Spleen (tissue), 7 donors: ENCODE measurements around the gene BCL11B.

Source experiments
- CTCF ChIP-seq, 11 experiments: fragments of 200-600 bp in 7 of 11; fragments of 450-650 bp in 4 of 11; sonication (generic) in 4 of 11; IDR thresholded peaks in 8 of 11; conservative IDR thresholded peaks in 3 of 11; 1 replicate in 7 of 11; 2 replicates in 4 of 11; pipeline versions ENCODE4 v1.4.0 to v1.8.0; 2016 to 2021; ENCODE audit warnings: antibody characterized with exemption in 11 of 11, inconsistent platforms in 4 of 11, mild to moderate bottlenecking in 1 of 11
- POLR2A ChIP-seq, 3 donors: fragments of 450-650 bp; IDR thresholded peaks; one replicate each; pipeline ENCODE4 v1.5.1; 2017; ENCODE audit warnings: antibody characterized with exemption in 3 of 3, mild to moderate bottlenecking in 1 of 3
- POLR2AphosphoS5 ChIP-seq, 3 donors: sonication (generic); formaldehyde crosslinking; IDR thresholded peaks; one replicate each; pipeline ENCODE4 v1.5.1; 2017; ENCODE audit warnings: antibody characterized with exemption in 3 of 3
- donor health status: DM: no; HTN: no; CAD: no; lungs with moderate emphysema.
- donor health status: DM: no; HTN: no; CAD: no.
- donor health status: DM: no; HTN: no; CAD: no.

DNA sequence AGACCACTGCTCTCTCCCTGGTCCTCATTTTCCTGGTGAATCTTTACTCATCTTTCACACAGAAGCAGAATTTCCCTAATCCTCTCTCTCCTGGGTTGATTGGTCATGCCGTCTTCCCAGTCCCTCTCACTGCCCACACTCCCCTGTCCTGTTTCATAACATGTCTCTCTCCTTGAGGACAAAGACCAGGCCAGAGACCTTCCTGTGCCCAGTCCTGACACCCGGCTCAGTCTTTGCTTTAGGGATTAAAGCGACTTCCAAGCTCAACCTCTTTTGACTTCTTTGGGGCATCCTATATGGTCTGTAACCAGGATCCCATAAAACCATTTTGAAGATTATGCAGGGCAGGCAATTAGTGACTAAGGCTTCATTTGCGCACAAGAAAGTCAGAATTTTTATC lies 105.5 kb downstream of the BCL11B start:
- TF ChIP-seq CTCF (IDR thresholded peaks at IDR 0.05 in 8 of 11, conservative IDR thresholded peaks at IDR 0.05 in 3 of 11) (no peak), POLR2A (IDR thresholded peaks at IDR 0.05) (no peak), POLR2AphosphoS5 (IDR thresholded peaks at IDR 0.05) (no peak)
